SK-N-SH (cell line): ENCODE data around the gene OR6N2. TPM values are rescaled to one million over a fixed set of nuclear protein-coding genes. Genes with fewer than 3 reads are reported as not detected.

Experiments used
- CTCF ChIA-PET: fragments of 300-600, 350-600 bp; formaldehyde crosslinking; extraction: SDS; loops from one replicate; lab custom pipeline; 2021; lab: Yijun Ruan, JAX
- POLR2A ChIA-PET: fragments of 350-600 bp; sonication (Branson Sonifier 250); formaldehyde crosslinking; extraction: SDS; loops from one replicate; lab custom pipeline; 2020; ENCODE audit warnings: antibody characterized with exemption, inconsistent platforms; lab: Yijun Ruan, JAX
- DNase-seq: peaks from one replicate; pipeline ENCODE4 v3.0.0; 2012
- H2AFZ ChIP-seq: fragments of 200-600 bp; sonication (generic); 2 replicates; pipeline ENCODE4 v1.8.1; 2016; ENCODE audit warnings: antibody characterized with exemption, mild to moderate bottlenecking, low read depth
- H3F3A ChIP-seq: fragments of 200-600 bp; sonication (generic); replicated peaks from 2 replicates; pipeline ENCODE3; 2016; ENCODE audit warnings: antibody characterized with exemption, mild to moderate bottlenecking; ENCODE audit not compliant: insufficient read depth
- H3K27ac ChIP-seq, 2 experiments: fragments of 200-500 bp in 1 of 2; fragments of 200-600 bp in 1 of 2; sonication (Bioruptor generic) in 1 of 2; sonication (generic), shearing (Covaris generic) in 1 of 2; 2 replicates each; pipeline versions ENCODE4 v1.5.1 to v1.6.1; 2014 to 2016; ENCODE audit warnings: low read depth in 2 of 2, inconsistent platforms in 1 of 2, low read length in 1 of 2, mild to moderate bottlenecking in 1 of 2, mixed read lengths in 1 of 2
- H3K27me3 ChIP-seq: fragments of 200-600 bp; sonication (generic), shearing (Covaris generic); 2 replicates; pipeline ENCODE4 v1.6.1; 2016; ENCODE audit warnings: mixed run types; ENCODE audit not compliant: insufficient read depth
- H3K36me3 ChIP-seq, 2 experiments: fragments of 200-500 bp in 1 of 2; fragments of 200-600 bp in 1 of 2; sonication (Bioruptor generic) in 1 of 2; sonication (generic) in 1 of 2; replicated peaks in 1 of 2; 2 replicates each; pipeline versions ENCODE3 to v1.5.1; 2014 to 2016; ENCODE audit warnings: low read length in 1 of 2, mild to moderate bottlenecking in 1 of 2; ENCODE audit not compliant: insufficient read depth in 2 of 2, control insufficient read depth in 1 of 2
- H3K4me1 ChIP-seq, 2 experiments: fragments of 200-500 bp in 1 of 2; fragments of 200-600 bp in 1 of 2; sonication (Bioruptor generic) in 1 of 2; sonication (generic), shearing (Covaris generic) in 1 of 2; 2 replicates each; pipeline versions ENCODE4 v1.5.1 to v1.6.1; 2014 to 2016; ENCODE audit warnings: low read depth in 1 of 2, low read length in 1 of 2, mixed run types in 1 of 2; ENCODE audit not compliant: insufficient read depth in 2 of 2, control insufficient read depth in 1 of 2
- H3K4me2 ChIP-seq: fragments of 200-600 bp; sonication (generic), shearing (Covaris generic); 2 replicates; pipeline ENCODE4 v1.6.1; 2017; ENCODE audit warnings: mixed run types
- H3K4me3 ChIP-seq, 2 experiments: fragments of 200-500 bp in 1 of 2; fragments of 200-600 bp in 1 of 2; sonication (Bioruptor generic) in 1 of 2; sonication (generic), shearing (Covaris generic) in 1 of 2; 2 replicates each; pipeline versions ENCODE4 v1.5.1 to v1.8.1; 2014 to 2016; ENCODE audit warnings: low read depth in 2 of 2, inconsistent platforms in 1 of 2, low read length in 1 of 2, mild to moderate bottlenecking in 1 of 2, mixed read lengths in 1 of 2, moderate library complexity in 1 of 2
- H3K79me2 ChIP-seq: fragments of 200-600 bp; sonication (generic); 2 replicates; pipeline ENCODE4 v1.8.1; 2017; ENCODE audit warnings: mild to moderate bottlenecking; ENCODE audit not compliant: insufficient read depth
- H3K9ac ChIP-seq: fragments of 200-600 bp; sonication (generic); 2 replicates; pipeline ENCODE4 v1.6.1; 2017; ENCODE audit warnings: mixed run types
- H3K9me2 ChIP-seq: fragments of 200-600 bp; sonication (generic); 2 replicates; pipeline ENCODE4 v1.6.1; 2017; ENCODE audit warnings: mixed run types
- H3K9me3 ChIP-seq: fragments of 200-600 bp; sonication (generic); 2 replicates; pipeline ENCODE4 v1.6.1; 2017; ENCODE audit warnings: mixed run types, mild to moderate bottlenecking, moderate library complexity
- H4K20me1 ChIP-seq: fragments of 200-600 bp; sonication (generic); 2 replicates; pipeline ENCODE4 v1.6.1; 2017; ENCODE audit warnings: mild to moderate bottlenecking, mixed run types; ENCODE audit not compliant: insufficient read depth
- CHD2 ChIP-seq: fragments of 150-350 bp; IDR thresholded peaks from 2 replicates; pipeline ENCODE4 v1.6.1; 2018; ENCODE audit warnings: low read length; ENCODE audit not compliant: partially characterized antibody
- EZH2phosphoT487 ChIP-seq: fragments of 200-600 bp; sonication (generic); IDR thresholded peaks from 2 replicates; pipeline ENCODE4 v1.6.1; 2017; ENCODE audit warnings: low read depth, mixed run types, mild to moderate bottlenecking, antibody characterized with exemption, moderate library complexity, borderline replicate concordance
- FOXM1 ChIP-seq: IDR thresholded peaks from 2 replicates; pipeline ENCODE4 v1.4.0; 2012; ENCODE audit warnings: low read depth, mild to moderate bottlenecking
- GATA2 ChIP-seq: sonication (generic); formaldehyde crosslinking; IDR thresholded peaks from 2 replicates; pipeline ENCODE4 v1.5.0; 2020; ENCODE audit warnings: mild to moderate bottlenecking, missing genetic modification reagents
- MXI1 ChIP-seq: IDR thresholded peaks from 2 replicates; pipeline ENCODE4 v1.6.1; 2012; ENCODE audit warnings: mild to moderate bottlenecking, low read depth, low read length, improper control_type of control experiment
- NFIC ChIP-seq: IDR thresholded peaks from 2 replicates; pipeline ENCODE4 v1.4.0; 2012; ENCODE audit warnings: borderline replicate concordance
- NRF1 ChIP-seq: IDR thresholded peaks from 2 replicates; pipeline ENCODE4 v1.6.1; 2012; ENCODE audit warnings: low read depth, mild to moderate bottlenecking, low read length
- POLR2AphosphoS5 ChIP-seq: IDR thresholded peaks from 2 replicates; pipeline ENCODE4 v1.6.1; 2012; ENCODE audit warnings: low read depth, low read length
- RAD21 ChIP-seq: IDR thresholded peaks from 2 replicates; pipeline ENCODE4 v1.6.1; 2012; ENCODE audit warnings: mild to moderate bottlenecking, low read length
- RFX5 ChIP-seq: IDR thresholded peaks from 2 replicates; pipeline ENCODE4 v1.6.1; 2012; ENCODE audit warnings: mild to moderate bottlenecking, improper control_type of control experiment, low read length
- SIN3A ChIP-seq: IDR thresholded peaks from 2 replicates; pipeline ENCODE4 v1.6.1; 2012; ENCODE audit warnings: low read depth, mild to moderate bottlenecking, low read length, moderate library complexity, borderline replicate concordance
- SMC3 ChIP-seq: IDR thresholded peaks from 2 replicates; pipeline ENCODE4 v1.6.1; 2012; ENCODE audit warnings: low read depth, low read length, improper control_type of control experiment
- TCF12 ChIP-seq: IDR thresholded peaks from 2 replicates; pipeline ENCODE4 v1.4.0; 2012
- TEAD4 ChIP-seq: IDR thresholded peaks from 2 replicates; pipeline ENCODE4 v1.4.0; 2012; ENCODE audit warnings: mild to moderate bottlenecking, borderline replicate concordance; ENCODE audit not compliant: insufficient read depth
- WGBS: methylation state at CpG from one replicate; pipeline ENCODE4 v1.1.6; 2017; ENCODE audit warnings: low lambda C conversion rate; 5-methylcytosine and 5-hydroxymethylcytosine counted together
- polyA plus RNA-seq, 3 experiments: library from polyadenylated mRNA; depleted of rRNA; stranded (reverse); fragments of >200 nt; gene quantifications; 2 replicates each; pipeline ENCODE4 v1.2.3, GENCODE V29; 2012
- TF ChIP-seq, protein P1 (sequence below): IDR thresholded peaks from 2 replicates; pipeline ENCODE4; 2012
- TF ChIP-seq, protein P2 (sequence below): IDR thresholded peaks from 2 replicates; pipeline ENCODE4 v1.6.1; 2012; ENCODE audit warnings: mild to moderate bottlenecking, low read depth, low read length, moderate library complexity

Gene OR6N2
- polyA plus RNA-seq, 1 of the 3 experiments (the other 2 are of a cell fraction): not detected

DNA sequence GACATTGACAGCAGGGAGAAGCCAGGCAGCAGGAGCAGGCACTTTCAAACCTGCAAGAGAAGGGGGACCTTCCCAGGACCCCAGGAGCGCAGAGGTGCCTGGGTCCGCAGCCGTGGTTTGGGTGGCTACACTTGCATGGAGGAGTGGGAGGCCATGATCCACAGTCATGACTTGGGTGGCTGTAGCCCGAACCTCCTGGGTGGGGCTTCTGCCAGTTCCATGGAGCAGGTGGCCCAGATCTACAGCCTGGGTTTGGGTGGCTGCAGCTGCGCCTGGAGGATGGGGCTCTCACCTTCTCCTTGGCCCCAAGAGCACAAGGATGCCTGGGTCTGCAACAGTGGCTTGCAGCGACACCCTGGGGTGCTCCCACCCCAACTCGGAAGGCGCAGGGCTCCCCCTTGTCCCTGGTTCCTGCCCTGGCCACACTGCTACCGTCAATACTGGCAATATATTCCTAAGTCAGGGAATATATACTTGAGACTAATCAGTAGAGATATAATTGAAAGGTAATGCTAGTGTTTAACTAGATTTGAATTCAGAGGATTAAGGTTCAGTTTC lies 28.8 kb downstream of the OR6N2 start:
- Histone ChIP-seq H2AFZ (no peak overlapping the region), H3K27ac (no peak overlapping the region), H3K4me3 (no peak overlapping the region), H3K9ac (no peak overlapping the region), H3K9me3 (no peaks in the 10 kb centered on the region), H3F3A (no peaks in the 10 kb centered on the region), H3K36me3 (no peaks in the 10 kb centered on the region), H3K4me2 (no peak overlapping the region), H3K79me2 (no peaks in the 10 kb centered on the region), H3K27me3 (no peaks in the 10 kb centered on the region), H4K20me1 (no peaks in the 10 kb centered on the region), H3K4me1 (no peaks in the 10 kb centered on the region), H3K9me2 (0 out of 2 replicates have a peak, but pooled peaks cover 2% of the 10 kb centered on the region)
- DNase-seq: no peak
- CTCF ChIA-PET: no interaction called here
- 7% methylated on average over 5 of the region's 9 CpGs for WGBS
- TF ChIP-seq GATA2 (CRISPR knock-in tag): no peak
- TF ChIP-seq TEAD4: no peak
- TF ChIP-seq RAD21: no peak
- TF ChIP-seq CHD2: no peak
- TF ChIP-seq SMC3: no peak
- TF ChIP-seq SIN3A: no peak
- TF ChIP-seq, protein P1, sequence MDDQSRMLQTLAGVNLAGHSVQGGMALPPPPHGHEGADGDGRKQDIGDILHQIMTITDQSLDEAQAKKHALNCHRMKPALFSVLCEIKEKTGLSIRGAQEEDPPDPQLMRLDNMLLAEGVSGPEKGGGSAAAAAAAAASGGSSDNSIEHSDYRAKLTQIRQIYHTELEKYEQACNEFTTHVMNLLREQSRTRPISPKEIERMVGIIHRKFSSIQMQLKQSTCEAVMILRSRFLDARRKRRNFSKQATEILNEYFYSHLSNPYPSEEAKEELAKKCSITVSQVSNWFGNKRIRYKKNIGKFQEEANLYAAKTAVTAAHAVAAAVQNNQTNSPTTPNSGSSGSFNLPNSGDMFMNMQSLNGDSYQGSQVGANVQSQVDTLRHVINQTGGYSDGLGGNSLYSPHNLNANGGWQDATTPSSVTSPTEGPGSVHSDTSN: no peak
- no peak for TF ChIP-seq POLR2AphosphoS5
- TF ChIP-seq MXI1: no peak
- POLR2A ChIA-PET: no interaction called here

DNA sequence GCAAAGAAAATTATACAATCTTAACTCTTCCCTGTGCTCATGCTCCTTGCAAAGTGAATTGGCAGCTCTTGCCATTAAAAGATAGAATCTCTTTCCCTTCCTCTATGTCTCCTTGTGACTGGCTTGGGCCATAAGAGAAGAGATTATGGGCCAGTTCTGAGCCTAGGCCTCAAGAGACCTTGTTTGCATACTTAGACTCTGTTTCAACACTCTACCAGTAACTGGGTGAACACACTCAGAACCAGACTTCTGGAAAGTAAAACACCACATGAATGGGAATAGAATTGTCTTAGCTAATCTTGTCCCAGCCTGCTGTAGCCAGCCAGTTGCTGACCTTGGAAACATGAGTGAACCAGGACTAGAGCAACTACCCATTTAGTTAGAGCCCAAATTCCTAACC lies 45.2 kb downstream of the OR6N2 start:
- no peak overlapping the region for H3K4me3 ChIP-seq
- H3K9ac ChIP-seq: no peak overlapping the region
- peaks cover 5% of the 10 kb centered on the region; the same call in 1 of the 2 replicates for H3K27me3 ChIP-seq
- no peak overlapping the region for H3K4me2 ChIP-seq
- no peaks in the 10 kb centered on the region for H3K9me3 ChIP-seq
- no peaks in the 10 kb centered on the region for H3K36me3 ChIP-seq
- H3K9me2 ChIP-seq: no peaks in the 10 kb centered on the region
- H3K79me2 ChIP-seq: no peaks in the 10 kb centered on the region
- H3K4me1 ChIP-seq: no peaks in the 10 kb centered on the region
- H4K20me1 ChIP-seq: no peaks in the 10 kb centered on the region
- H3F3A ChIP-seq: no peaks in the 10 kb centered on the region
- ChIA-PET CTCF (no interaction called here), POLR2A (no interaction called here)
- H3K27ac ChIP-seq: no peak overlapping the region
- TF ChIP-seq NRF1: no peak
- no peak for TF ChIP-seq NFIC
- TF ChIP-seq TCF12: no peak
- no peak for TF ChIP-seq RFX5
- TF ChIP-seq MXI1: no peak
- TF ChIP-seq GATA2 (CRISPR knock-in tag): no peak
- TF ChIP-seq, protein P2, sequence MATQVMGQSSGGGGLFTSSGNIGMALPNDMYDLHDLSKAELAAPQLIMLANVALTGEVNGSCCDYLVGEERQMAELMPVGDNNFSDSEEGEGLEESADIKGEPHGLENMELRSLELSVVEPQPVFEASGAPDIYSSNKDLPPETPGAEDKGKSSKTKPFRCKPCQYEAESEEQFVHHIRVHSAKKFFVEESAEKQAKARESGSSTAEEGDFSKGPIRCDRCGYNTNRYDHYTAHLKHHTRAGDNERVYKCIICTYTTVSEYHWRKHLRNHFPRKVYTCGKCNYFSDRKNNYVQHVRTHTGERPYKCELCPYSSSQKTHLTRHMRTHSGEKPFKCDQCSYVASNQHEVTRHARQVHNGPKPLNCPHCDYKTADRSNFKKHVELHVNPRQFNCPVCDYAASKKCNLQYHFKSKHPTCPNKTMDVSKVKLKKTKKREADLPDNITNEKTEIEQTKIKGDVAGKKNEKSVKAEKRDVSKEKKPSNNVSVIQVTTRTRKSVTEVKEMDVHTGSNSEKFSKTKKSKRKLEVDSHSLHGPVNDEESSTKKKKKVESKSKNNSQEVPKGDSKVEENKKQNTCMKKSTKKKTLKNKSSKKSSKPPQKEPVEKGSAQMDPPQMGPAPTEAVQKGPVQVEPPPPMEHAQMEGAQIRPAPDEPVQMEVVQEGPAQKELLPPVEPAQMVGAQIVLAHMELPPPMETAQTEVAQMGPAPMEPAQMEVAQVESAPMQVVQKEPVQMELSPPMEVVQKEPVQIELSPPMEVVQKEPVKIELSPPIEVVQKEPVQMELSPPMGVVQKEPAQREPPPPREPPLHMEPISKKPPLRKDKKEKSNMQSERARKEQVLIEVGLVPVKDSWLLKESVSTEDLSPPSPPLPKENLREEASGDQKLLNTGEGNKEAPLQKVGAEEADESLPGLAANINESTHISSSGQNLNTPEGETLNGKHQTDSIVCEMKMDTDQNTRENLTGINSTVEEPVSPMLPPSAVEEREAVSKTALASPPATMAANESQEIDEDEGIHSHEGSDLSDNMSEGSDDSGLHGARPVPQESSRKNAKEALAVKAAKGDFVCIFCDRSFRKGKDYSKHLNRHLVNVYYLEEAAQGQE: no peak
- no peak for TF ChIP-seq FOXM1
- no peak for TF ChIP-seq CHD2
- no peak for TF ChIP-seq EZH2phosphoT487
- TF ChIP-seq, all 33 proteins: peak for 0
- DNase-seq: no peak
- H2AFZ ChIP-seq: no peak overlapping the region
